Fibroblast of pulmonary artery (primary cell): ENCODE results near the gene NUDT10.

Source experiments
- DNase-seq: peaks from one replicate; pipeline ENCODE4 v3.0.0-alpha.2; 2010; ENCODE audit warnings: low read depth
- H3K4me3 ChIP-seq: replicated peaks from 2 replicates; pipeline ENCODE4 v1.5.1; 2011; ENCODE audit warnings: low read depth, mild to moderate bottlenecking, control low read depth, low read length, moderate library complexity
- TF ChIP-seq, protein P1 (sequence below): IDR thresholded peaks from 2 replicates; pipeline ENCODE4 v1.5.1; 2011; ENCODE audit warnings: mild to moderate bottlenecking, control low read depth, low read length, inconsistent platforms; ENCODE audit errors: missing control alignments

The NUDT10 gene

DNA sequence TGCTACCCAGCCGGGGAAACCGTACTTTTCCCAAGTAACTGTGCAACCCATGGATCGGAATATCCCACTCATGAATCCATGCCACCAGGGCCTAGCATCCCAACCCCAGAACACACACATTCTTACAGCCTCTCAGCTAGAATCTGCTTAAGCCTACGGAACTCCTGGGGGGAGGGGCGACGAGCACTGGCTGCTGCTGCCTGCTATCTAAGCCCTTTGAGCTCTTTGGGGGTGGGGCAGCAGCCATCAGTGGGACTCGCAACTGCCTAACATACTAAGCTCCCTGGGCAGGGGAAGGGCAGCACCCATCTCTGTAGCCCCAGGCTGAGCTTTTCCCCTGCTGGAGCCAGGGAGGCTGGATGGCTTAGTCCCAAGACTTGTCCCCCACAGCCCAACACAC, 28.6 kb downstream of the NUDT10 start:
- TF ChIP-seq, protein P1, sequence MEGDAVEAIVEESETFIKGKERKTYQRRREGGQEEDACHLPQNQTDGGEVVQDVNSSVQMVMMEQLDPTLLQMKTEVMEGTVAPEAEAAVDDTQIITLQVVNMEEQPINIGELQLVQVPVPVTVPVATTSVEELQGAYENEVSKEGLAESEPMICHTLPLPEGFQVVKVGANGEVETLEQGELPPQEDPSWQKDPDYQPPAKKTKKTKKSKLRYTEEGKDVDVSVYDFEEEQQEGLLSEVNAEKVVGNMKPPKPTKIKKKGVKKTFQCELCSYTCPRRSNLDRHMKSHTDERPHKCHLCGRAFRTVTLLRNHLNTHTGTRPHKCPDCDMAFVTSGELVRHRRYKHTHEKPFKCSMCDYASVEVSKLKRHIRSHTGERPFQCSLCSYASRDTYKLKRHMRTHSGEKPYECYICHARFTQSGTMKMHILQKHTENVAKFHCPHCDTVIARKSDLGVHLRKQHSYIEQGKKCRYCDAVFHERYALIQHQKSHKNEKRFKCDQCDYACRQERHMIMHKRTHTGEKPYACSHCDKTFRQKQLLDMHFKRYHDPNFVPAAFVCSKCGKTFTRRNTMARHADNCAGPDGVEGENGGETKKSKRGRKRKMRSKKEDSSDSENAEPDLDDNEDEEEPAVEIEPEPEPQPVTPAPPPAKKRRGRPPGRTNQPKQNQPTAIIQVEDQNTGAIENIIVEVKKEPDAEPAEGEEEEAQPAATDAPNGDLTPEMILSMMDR: no peak
- H3K4me3 ChIP-seq: no peak overlapping the region
- no peak for DNase-seq

DNA sequence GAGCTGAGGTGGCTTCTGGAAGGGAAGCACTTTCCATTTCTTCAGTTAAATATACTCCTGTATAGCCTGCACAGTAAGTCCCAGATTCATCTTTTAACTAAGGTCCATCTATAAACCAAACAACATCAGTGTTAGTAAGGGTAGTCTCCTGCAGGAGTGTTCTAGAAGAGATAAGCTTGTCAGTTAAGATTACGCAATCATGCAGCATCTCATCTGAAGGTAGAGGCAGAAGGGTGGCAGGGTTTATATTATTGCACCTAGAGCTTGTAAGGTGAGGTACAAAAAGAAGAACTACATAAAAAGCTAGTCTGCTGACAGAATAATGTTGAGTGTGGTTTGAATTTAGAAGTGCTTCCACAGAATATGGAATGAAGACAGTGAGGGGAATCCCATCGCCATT, 44.0 kb downstream of the NUDT10 start:
- TF ChIP-seq, protein P1: no peak
- no peak for DNase-seq
- H3K4me3 ChIP-seq: no peak overlapping the region
